GM18909 (cell line): Measurements from ENCODE around the gene UBXN7.
"Not testable (repeated sequence)": the region's sequence is repeated elsewhere in the genome, so short reads cannot be mapped to it uniquely, and the experiment has no call there.

Source experiments
- ATAC-seq: cut with Tn5 transposase; IDR thresholded peaks from one replicate; pipeline ENCODE4 v1.9.1; 2021; ENCODE audit warnings: mild to moderate bottlenecking; ENCODE audit not compliant: unreplicated experiment, poor library complexity

The UBXN7 gene

DNA sequence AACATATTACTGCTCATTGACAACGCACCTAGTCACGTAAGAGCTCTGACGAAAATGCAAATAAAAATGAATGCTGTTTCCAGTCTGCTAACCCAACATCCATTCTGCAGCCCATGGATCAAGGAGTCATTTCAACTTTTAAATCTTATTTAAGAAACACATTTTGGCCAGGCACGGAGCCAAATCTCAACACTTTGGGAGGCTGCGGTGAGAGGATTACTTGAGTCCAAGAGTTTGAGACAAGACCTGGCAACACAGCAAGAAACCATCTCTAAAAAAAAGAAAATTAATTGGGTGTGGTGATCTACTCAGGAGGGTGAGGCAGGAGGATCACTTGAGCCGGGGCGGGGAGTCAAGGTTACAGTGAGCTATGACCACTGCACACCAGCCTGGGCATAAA lies 71.6 kb downstream of the UBXN7 start:
- no peak for ATAC-seq

- ATAC-seq: not testable (repeated sequence)
Observed at GRCh38 chr3:196358540-196358939, 73.7 kb downstream of the UBXN7 start.

- ATAC-seq: no peak
Observed at GRCh38 chr3:196357905-196358304, 74.3 kb downstream of the UBXN7 start.

- ATAC-seq: no peak
Observed at GRCh38 chr3:196356556-196356955, 75.7 kb downstream of the UBXN7 start.

DNA sequence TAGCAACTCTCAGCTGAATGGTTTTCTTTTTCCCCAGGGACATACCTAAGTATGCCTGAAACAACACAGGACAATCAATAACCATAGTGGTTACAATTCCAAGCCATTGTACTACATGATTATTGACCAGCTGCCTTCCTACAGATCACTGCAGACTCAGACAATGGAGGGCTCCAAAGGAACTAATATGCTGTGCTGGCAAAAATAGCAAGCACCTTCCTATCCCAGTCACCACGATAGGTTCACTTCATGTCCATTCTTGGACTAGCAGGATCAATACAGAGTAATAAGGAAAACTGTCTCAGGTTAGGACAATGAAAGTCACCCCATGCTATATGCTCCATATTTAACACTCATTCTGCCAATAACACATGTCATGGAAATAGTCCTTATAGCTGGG lies 76.6 kb downstream of the UBXN7 start:
- no peak for ATAC-seq

DNA sequence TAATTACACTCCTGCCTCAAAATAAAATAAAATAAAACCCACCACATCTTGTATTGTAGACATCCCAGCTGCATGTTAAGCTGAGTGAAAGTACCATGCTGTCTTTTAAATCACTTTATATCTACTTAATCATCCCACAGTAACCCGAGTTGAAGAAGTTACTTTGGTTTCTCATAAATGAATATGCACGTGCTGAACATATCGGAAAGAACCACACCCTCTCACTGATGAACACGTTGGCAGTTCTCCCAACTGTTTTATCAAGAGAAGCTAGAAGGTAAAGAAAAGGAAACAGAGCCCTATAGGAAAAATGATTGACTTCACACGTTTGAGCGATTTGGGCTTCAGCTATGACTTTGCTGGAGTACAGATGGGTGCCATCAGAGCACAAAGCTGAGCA lies 78.1 kb downstream of the UBXN7 start:
- ATAC-seq: no peak

DNA sequence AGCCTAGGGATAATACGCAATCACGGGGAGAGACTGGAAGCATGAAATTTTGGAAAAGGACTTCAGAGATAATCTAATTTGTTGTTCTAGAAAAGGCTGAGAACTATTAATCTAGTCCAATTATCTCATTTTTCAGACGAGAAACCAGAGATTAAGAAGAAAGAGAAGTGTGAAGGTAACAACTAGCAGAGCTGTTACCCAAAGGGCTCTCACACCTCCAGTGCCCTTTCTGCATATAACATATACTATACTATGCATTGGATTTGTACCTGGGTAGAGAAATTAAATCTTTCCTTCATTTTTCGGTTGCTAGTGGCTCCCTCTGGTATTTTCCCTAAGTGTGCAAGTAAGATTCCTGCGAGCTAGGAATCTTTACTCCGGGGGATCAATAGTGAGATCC lies 80.7 kb downstream of the UBXN7 start:
- ATAC-seq: no peak

- ATAC-seq: no peak
Observed at GRCh38 chr3:196350067-196350466, 82.2 kb downstream of the UBXN7 start.

- ATAC-seq: no peak
Observed at GRCh38 chr3:196348698-196349097, 83.5 kb downstream of the UBXN7 start.

DNA sequence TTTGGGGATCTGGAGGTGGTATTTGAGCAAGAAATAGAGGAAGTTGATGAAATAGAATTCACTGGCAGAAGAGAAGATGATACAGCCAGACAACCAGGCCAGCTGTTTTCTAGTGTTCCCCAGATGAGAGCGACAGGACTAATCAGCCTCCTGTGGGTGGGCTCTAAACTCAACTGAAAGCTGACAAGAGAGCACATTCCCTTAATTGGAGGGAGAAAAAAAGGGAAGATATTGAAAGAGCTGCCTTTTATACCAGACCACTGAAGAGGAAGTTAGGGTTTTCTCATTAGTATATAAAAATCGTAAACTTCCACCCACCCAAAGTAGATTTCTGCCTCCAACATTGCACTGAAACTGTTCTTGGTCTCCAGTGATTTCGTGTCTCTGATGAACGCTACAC lies 87.6 kb downstream of the UBXN7 start:
- no peak for ATAC-seq

GRCh38 chr3:196343917-196344316 lies 88.3 kb downstream of the UBXN7 start:
- ATAC-seq: not testable (repeated sequence)

DNA sequence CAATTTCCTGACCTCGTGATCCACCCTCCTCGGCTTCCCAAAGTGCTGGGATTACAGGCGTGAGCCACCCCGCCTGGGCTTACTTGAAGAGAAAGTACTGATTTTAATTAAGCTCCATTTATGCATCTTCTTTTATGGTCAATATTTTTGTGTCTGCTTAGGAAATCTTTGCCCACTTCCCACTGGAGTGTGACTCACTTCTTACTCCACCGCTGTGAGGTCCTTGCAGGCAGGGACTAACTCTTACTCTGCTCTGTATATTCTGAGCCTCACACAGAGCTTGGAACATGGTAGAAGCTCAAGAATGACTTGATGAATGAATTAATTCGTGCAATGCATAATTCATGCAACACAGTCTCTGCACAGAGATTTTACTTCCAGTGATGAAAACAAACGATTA lies 91.1 kb downstream of the UBXN7 start:
- no peak for ATAC-seq

GRCh38 chr3:196340466-196340865 lies 91.8 kb downstream of the UBXN7 start:
- ATAC-seq: no peak

DNA sequence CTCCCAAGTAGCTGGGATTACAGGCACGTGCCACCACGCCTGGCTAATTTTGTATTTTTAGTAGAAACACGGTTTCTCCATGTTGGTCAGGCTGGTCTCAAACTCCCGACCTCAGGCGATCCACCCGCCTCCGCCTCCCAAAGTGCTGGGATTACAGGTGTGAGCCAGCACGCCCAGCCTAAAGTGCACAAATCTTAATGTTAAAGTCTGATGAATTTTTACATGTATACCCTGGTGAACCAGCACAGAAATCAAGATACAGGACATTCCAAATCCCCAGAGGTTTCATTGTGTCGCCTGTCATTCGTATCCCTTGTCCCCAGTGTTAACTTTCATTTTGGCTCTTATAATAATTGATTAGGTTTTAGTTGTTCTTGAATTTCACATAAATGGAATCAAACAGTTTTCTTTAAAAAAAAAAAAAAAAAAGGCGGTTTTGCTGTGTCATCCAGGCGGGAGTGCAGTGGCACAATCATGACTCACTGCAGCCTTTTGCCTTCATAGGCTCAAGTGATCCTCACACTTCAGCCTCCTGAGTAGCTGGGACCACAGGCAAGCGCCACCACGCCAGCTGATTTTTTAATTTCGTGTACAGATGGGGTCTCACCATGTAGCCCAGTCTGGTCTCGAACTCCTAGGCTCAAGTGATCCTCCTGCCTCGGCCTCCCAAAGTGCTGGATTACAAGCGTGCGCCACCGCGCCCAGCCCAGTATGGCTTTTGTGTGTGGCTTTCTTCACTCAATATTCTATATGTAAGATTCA lies 92.6 kb downstream of the UBXN7 start:
- ATAC-seq: no peak

DNA sequence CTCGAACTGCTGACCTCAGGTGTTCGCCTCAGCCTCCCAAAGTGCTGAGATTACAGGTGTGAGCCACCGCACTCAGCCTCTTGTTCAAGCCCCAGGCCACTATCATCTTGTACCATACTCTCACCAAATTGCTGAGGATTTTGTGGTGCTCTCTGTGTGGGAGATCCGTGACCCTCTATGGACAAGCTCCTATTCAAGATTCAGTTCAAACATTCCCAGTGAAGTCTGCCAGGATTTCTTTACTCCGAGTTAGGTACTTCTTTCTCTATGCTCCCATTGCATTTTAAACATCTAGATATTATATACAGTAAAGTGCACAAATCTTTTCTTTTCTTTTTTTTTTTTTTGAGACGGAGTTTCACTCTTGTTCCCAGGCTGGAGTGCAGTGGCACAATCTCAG lies 93.2 kb downstream of the UBXN7 start:
- no peak for ATAC-seq

DNA sequence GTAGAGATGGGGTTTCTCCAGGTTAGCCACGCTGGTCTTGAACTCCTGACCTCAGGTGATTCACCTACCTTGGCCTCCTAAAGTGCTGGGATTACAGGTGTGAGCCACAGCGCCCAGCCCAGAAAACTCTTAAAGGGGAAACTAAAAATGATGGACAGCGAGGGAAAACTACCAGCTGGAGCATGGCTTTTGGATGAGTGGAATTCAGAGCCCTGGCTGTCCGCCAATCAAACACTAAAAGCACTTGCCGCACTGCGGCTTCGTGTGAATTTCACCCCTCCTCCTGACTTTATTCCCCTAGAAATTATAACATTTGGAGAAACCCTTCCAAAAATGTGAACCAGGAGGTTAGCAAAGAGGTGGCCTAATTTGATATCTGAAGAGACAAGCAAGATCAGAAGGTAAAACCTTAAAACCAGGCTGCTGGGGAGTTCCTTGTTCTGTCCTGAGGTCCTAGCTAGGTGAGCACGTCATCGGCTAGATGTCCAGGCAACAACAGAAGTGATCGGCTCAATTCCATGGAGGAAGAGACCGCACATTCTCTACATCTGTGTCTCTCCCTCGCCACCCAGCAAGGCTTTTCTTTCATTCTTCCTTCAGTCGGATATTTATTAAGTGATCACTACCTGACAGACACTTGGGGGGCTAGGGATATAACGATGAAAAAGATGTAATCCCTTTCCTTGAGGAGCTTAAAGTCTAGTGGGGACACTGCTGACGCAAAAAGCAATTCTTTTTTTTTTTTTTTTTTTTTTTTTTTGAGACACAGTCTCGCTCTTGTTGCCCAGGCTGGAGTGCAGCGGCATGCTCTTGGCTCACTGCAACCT lies 95.7 kb downstream of the UBXN7 start:
- no peak for ATAC-seq

DNA sequence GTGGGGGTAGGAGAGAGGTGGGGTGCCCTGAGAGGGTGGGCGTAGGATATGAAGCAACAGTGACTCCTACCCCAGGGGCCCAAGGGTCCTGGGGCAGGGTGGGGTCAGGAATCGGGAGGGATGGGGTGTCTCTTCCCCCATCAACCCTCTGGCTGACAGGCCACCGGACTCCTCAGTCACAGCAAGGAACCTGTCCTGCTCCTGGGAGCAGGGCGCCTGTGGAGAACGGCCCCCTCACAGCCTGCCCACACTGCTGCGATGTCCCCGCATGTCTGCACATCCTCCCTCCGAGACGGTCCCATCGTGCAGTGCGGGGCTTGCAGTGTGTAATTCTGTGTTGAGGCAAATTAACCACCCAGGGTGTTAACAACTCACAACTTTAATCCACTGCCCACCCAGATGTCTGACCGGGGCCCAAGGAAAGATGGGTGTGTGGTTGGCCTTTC lies 96.7 kb downstream of the UBXN7 start:
- no peak for ATAC-seq

- no peak for ATAC-seq
Observed at GRCh38 chr3:196334982-196335381, 97.2 kb downstream of the UBXN7 start.

DNA sequence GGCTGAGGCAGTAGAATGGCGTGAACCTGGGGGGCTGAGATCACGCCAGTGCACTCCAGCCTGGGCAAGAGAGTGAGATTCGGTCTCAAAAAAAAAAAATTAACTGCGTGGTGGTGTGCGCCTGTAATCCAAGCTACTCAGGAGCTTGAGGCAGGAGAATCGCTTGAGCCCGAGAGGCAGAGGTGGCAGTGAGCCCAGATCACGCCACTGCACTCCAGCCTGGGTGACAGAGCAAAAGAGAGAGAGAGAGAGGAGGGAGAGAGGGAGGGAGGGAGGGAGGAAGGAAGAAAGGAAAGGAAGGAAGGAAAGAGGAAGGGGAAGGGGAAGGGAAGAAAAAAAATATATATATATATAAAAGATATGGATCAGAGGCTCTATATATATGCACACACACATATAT lies 100.1 kb downstream of the UBXN7 start:
- ATAC-seq: no peak

DNA sequence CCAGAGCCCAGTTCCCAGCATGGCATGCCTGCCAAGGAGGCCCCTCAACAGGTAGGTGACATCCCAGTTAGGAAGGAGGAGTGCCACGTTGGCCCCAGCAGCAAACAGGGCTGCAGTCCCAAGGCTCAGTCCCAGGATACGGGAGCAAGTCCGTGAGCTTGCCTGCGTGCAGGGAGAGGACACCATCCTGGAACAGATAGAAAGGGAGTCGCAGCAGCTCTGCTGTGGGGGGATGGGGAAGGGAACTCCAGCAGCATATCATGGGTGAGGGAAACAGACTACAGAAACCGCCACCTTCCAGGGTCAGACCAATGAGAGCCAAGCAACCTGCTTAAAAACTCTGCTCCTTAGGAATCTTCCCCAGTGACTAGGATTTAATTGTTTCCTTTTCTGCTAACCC lies 104.8 kb downstream of the UBXN7 start:
- ATAC-seq: no peak

GRCh38 chr3:196326936-196327335 lies 105.3 kb downstream of the UBXN7 start:
- ATAC-seq: no peak

DNA sequence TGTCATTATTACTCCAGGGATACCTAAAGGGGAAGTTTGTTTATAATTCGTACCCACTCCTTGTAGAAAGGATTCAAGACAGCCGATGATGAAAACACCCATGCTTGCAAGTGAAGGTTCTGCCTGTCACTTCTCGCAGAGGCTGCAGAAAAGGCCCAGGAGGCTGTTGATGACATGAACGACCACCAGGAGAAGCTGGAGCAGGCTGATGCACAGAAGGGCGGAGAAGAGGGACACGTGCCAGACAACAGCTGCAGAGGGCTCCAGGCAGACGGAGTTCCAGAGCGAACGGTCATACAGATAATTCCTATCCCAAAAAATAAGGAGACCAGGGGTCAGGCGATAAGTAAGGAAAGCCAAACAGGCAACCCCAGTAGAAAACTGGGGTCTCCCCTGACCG lies 108.5 kb downstream of the UBXN7 start:
- ATAC-seq: no peak
